ENCODE measurements around the gene SMCO3. TPM values are rescaled to one million over a fixed set of nuclear protein-coding genes. Genes with fewer than 3 reads are reported as not detected.

The SMCO3 gene
- total and polyA plus RNA-seq, 2 of the 8 experiments (the other 6 are each of a cell fraction or from before 2014, with no cell fraction given), result not detected

GRCh38 chr12:14770496-14771461 is 43.2 kb downstream of the SMCO3 start (continued):
- TF ChIP-seq, protein P1, sequence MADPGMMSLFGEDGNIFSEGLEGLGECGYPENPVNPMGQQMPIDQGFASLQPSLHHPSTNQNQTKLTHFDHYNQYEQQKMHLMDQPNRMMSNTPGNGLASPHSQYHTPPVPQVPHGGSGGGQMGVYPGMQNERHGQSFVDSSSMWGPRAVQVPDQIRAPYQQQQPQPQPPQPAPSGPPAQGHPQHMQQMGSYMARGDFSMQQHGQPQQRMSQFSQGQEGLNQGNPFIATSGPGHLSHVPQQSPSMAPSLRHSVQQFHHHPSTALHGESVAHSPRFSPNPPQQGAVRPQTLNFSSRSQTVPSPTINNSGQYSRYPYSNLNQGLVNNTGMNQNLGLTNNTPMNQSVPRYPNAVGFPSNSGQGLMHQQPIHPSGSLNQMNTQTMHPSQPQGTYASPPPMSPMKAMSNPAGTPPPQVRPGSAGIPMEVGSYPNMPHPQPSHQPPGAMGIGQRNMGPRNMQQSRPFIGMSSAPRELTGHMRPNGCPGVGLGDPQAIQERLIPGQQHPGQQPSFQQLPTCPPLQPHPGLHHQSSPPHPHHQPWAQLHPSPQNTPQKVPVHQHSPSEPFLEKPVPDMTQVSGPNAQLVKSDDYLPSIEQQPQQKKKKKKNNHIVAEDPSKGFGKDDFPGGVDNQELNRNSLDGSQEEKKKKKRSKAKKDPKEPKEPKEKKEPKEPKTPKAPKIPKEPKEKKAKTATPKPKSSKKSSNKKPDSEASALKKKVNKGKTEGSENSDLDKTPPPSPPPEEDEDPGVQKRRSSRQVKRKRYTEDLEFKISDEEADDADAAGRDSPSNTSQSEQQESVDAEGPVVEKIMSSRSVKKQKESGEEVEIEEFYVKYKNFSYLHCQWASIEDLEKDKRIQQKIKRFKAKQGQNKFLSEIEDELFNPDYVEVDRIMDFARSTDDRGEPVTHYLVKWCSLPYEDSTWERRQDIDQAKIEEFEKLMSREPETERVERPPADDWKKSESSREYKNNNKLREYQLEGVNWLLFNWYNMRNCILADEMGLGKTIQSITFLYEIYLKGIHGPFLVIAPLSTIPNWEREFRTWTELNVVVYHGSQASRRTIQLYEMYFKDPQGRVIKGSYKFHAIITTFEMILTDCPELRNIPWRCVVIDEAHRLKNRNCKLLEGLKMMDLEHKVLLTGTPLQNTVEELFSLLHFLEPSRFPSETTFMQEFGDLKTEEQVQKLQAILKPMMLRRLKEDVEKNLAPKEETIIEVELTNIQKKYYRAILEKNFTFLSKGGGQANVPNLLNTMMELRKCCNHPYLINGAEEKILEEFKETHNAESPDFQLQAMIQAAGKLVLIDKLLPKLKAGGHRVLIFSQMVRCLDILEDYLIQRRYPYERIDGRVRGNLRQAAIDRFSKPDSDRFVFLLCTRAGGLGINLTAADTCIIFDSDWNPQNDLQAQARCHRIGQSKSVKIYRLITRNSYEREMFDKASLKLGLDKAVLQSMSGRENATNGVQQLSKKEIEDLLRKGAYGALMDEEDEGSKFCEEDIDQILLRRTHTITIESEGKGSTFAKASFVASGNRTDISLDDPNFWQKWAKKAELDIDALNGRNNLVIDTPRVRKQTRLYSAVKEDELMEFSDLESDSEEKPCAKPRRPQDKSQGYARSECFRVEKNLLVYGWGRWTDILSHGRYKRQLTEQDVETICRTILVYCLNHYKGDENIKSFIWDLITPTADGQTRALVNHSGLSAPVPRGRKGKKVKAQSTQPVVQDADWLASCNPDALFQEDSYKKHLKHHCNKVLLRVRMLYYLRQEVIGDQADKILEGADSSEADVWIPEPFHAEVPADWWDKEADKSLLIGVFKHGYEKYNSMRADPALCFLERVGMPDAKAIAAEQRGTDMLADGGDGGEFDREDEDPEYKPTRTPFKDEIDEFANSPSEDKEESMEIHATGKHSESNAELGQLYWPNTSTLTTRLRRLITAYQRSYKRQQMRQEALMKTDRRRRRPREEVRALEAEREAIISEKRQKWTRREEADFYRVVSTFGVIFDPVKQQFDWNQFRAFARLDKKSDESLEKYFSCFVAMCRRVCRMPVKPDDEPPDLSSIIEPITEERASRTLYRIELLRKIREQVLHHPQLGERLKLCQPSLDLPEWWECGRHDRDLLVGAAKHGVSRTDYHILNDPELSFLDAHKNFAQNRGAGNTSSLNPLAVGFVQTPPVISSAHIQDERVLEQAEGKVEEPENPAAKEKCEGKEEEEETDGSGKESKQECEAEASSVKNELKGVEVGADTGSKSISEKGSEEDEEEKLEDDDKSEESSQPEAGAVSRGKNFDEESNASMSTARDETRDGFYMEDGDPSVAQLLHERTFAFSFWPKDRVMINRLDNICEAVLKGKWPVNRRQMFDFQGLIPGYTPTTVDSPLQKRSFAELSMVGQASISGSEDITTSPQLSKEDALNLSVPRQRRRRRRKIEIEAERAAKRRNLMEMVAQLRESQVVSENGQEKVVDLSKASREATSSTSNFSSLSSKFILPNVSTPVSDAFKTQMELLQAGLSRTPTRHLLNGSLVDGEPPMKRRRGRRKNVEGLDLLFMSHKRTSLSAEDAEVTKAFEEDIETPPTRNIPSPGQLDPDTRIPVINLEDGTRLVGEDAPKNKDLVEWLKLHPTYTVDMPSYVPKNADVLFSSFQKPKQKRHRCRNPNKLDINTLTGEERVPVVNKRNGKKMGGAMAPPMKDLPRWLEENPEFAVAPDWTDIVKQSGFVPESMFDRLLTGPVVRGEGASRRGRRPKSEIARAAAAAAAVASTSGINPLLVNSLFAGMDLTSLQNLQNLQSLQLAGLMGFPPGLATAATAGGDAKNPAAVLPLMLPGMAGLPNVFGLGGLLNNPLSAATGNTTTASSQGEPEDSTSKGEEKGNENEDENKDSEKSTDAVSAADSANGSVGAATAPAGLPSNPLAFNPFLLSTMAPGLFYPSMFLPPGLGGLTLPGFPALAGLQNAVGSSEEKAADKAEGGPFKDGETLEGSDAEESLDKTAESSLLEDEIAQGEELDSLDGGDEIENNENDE (IDR thresholded peaks at IDR 0.05; ENCODE audit: insufficient replicate concordance, low read length), result no peak
- TF ChIP-seq HDAC2 (IDR thresholded peaks at IDR 0.05; ENCODE audit: borderline replicate concordance in 1 of 2, low read depth in 2 of 2, low read length in 2 of 2) (peak in 1 of 2 experiments; percentile 62; a peak in 2 of 4 replicates), SP1 (IDR thresholded peaks at IDR 0.05; ENCODE audit: low read depth, low read length) (peak; percentile 93), YY1 (IDR thresholded peaks at IDR 0.05; ENCODE audit: low read depth, low read length) (no peak), BRCA1 (IDR thresholded peaks at IDR 0.05; ENCODE audit: low read depth, low read length) (no peak), NANOG (IDR thresholded peaks at IDR 0.05; ENCODE audit: insufficient read depth, low read depth, low read length, poor library complexity, severe bottlenecking) (no peak), HDAC6 (IDR thresholded peaks at IDR 0.05; ENCODE audit: low read depth, low read length) (no peak), POLR2A (IDR thresholded peaks at IDR 0.05; ENCODE audit: control extremely low read depth in 1 of 2, low read depth in 2 of 2, low read length in 2 of 2) (peak; percentile 99), SAP30 (IDR thresholded peaks at IDR 0.05; ENCODE audit: insufficient read depth, insufficient replicate concordance, low read length) (peak; percentile 90)

Data from H1 (cell line).